OCI-LY7 (cell line): ENCODE data around the gene LINC01488. TPM values are rescaled to one million over a fixed set of nuclear protein-coding genes. Genes with fewer than 3 reads are reported as not detected.

Experiments
- BruUV-seq: library from RNA; stranded (reverse); fragments of 400-500 nt; replicated peaks from 2 replicates; lab custom pipeline; 2021; lab: Mats Ljungman, UMichigan
- CTCF ChIA-PET: fragments of 300-600 bp; sonication (Branson Sonifier 250); formaldehyde crosslinking; loops from one replicate; lab custom pipeline; 2022; ENCODE audit warnings: antibody characterized with exemption; ENCODE audit not compliant: unreplicated experiment; lab: Charles Lee
- POLR2A ChIA-PET: fragments of 300-600 bp; sonication (Branson Sonifier 250); formaldehyde crosslinking; loops from one replicate; lab custom pipeline; 2022; ENCODE audit warnings: antibody characterized with exemption; lab: Charles Lee
- DNase-seq: peaks from one replicate; pipeline ENCODE4 v3.0.0-alpha.2; 2015; ENCODE audit warnings: low spot score
- H2AFZ ChIP-seq: fragments of 200-600 bp; sonication (generic), shearing (Covaris generic); 2 replicates; pipeline ENCODE4 v1.6.1; 2014; ENCODE audit warnings: mild to moderate bottlenecking, antibody characterized with exemption, low read length, moderate library complexity
- H3K27ac ChIP-seq: fragments of 200-600 bp; sonication (generic); 2 replicates; pipeline ENCODE4 v1.5.1; 2014; ENCODE audit warnings: mixed run types, low read depth, mild to moderate bottlenecking, moderate library complexity, low read length, inconsistent platforms; ENCODE audit not compliant: poor library complexity, severe bottlenecking
- H3K36me3 ChIP-seq: fragments of 200-600 bp; sonication (generic); 2 replicates; pipeline ENCODE4 v1.6.1; 2014; ENCODE audit warnings: mild to moderate bottlenecking, antibody characterized with exemption, low read length, moderate library complexity, mixed read lengths; ENCODE audit not compliant: insufficient read depth
- H3K4me1 ChIP-seq: fragments of 200-600 bp; sonication (generic); 2 replicates; pipeline ENCODE4 v1.5.1; 2014; ENCODE audit warnings: mild to moderate bottlenecking, low read length; ENCODE audit not compliant: insufficient read depth, poor library complexity, severe bottlenecking
- H3K4me2 ChIP-seq: fragments of 200-600 bp; sonication (generic); 2 replicates; pipeline ENCODE4 v1.6.1; 2014; ENCODE audit warnings: mild to moderate bottlenecking, low read length
- H3K4me3 ChIP-seq: fragments of 200-600 bp; sonication (generic); 2 replicates; pipeline ENCODE4 v1.5.1; 2014; ENCODE audit warnings: mild to moderate bottlenecking, low read depth, low read length; ENCODE audit not compliant: poor library complexity, severe bottlenecking
- H3K79me2 ChIP-seq: fragments of 200-600 bp; sonication (generic); 2 replicates; pipeline ENCODE4 v1.6.1; 2016; ENCODE audit warnings: low read depth, mild to moderate bottlenecking, low read length, moderate library complexity, mixed read lengths; ENCODE audit not compliant: insufficient read depth
- H3K9me2 ChIP-seq: fragments of 200-600 bp; sonication (generic); 2 replicates; pipeline ENCODE4 v1.6.1; 2016; ENCODE audit warnings: mild to moderate bottlenecking, low read length, mixed read lengths; ENCODE audit not compliant: insufficient read depth
- H3K9me3 ChIP-seq: fragments of 200-600 bp; sonication (generic); 2 replicates; pipeline ENCODE4 v1.6.1; 2014; ENCODE audit warnings: mild to moderate bottlenecking, mixed run types, low read length, mixed read lengths
- H4K20me1 ChIP-seq: fragments of 200-600 bp; sonication (generic); 2 replicates; pipeline ENCODE4 v1.6.1; 2014; ENCODE audit warnings: mild to moderate bottlenecking, antibody characterized with exemption, low read length, moderate library complexity, mixed read lengths; ENCODE audit not compliant: insufficient read depth
- CTCF ChIP-seq: fragments of 200-600 bp; sonication (generic); conservative IDR thresholded peaks from 2 replicates; pipeline ENCODE4 v1.5.1; 2014; ENCODE audit warnings: mild to moderate bottlenecking, antibody characterized with exemption, low read length, moderate library complexity, mixed read lengths
- EZH2phosphoT487 ChIP-seq: fragments of 200-600 bp; sonication (generic); IDR thresholded peaks from 2 replicates; pipeline ENCODE4 v1.6.1; 2018; ENCODE audit warnings: low read depth, borderline replicate concordance, mild to moderate bottlenecking, mixed run types, antibody characterized with exemption, low read length, moderate library complexity, mixed read lengths
- intact Hi-C: fragments of 100-400 bp; cut with micrococcal nuclease; formaldehyde crosslinking; loops from one replicate; pipeline ENCODE4 v1.10.0; 2022; ENCODE audit not compliant: unreplicated experiment
- total RNA-seq, 2 experiments: library from RNA; depleted of rRNA in 1 of 2; stranded (reverse); fragments of >200 nt in 1 of 2; shearing (Covaris generic) in 1 of 2; gene quantifications; 2 replicates each; pipeline ENCODE4 v1.2.3, GENCODE V29; 2014 to 2022

LINC01488 gene
- total RNA-seq, 2 experiments from 2014 or later: not detected

DNA sequence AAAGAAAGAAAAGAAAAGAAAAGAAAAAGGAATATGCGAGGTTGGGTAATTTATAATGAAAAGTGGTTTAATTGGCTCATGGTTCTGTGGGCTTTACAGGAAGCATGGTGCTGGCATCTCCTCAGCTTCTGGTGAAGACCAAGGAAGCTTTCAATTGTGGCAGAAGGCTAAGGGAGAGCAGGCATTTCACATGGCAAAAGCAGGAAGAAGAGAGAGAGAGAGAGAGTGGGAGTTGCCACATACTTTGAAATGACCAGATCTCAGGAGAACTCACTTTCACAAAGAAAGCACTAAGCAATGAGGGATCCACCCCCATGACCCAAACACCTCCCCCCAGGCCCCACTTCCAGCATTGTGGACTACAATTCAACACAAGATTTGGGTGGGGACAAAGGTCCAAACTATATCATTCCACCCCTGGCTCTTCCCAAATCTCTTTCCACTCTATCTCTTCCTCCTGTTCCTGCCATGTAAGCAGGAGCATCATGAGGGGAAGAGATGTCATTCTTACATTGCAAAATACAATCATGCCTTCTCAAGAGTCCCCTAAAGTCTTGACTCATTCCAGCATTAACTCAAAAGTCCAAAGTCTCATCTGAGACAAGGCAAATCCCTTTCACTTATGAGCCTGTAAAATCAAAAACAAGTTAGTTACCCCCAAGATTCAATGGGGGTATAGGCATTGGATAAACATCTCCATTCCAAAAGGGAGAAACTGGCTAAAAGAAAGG lies 38.9 kb downstream of the LINC01488 start:
- DNase-seq: no peak
- Histone ChIP-seq H3K9me2 (no peaks in the 10 kb centered on the region), H3K27ac (no peak overlapping the region), H3K36me3 (no peaks in the 10 kb centered on the region), H3K79me2 (no peaks in the 10 kb centered on the region), H3K9me3 (no peaks in the 10 kb centered on the region), H3K4me2 (no peak overlapping the region), H3K4me1 (no peaks in the 10 kb centered on the region), H3K4me3 (no peak overlapping the region), H4K20me1 (no peaks in the 10 kb centered on the region), H2AFZ (no peak overlapping the region)
- intact Hi-C loops: no loop called here
- ChIA-PET POLR2A (interaction anchor here (0.6 kb wide), 2 partner anchors 239 to 1261 kb away, joined by 3 to 4 read pairs; no protein-coding TSS in a partner anchor), CTCF (no interaction called here)
- BruUV-seq: no TSS peak
- no peak for TF ChIP-seq EZH2phosphoT487
- no peak for TF ChIP-seq CTCF

- H2AFZ ChIP-seq: no peak overlapping the region
- no peak overlapping the region for H3K27ac ChIP-seq
- no peak for DNase-seq
- no peaks in the 10 kb centered on the region for H3K9me3 ChIP-seq
- TF ChIP-seq CTCF: no peak
- TF ChIP-seq EZH2phosphoT487: no peak
- BruUV-seq: no TSS peak
- H3K79me2 ChIP-seq: no peaks in the 10 kb centered on the region
- H3K4me3 ChIP-seq: no peak overlapping the region
- intact Hi-C loops: no loop called here
- H3K4me1 ChIP-seq: no peaks in the 10 kb centered on the region
- H3K36me3 ChIP-seq: no peaks in the 10 kb centered on the region
- H3K4me2 ChIP-seq: no peak overlapping the region
- ChIA-PET POLR2A (no interaction called here), CTCF (no interaction called here)
- H4K20me1 ChIP-seq: no peaks in the 10 kb centered on the region
- no peaks in the 10 kb centered on the region for H3K9me2 ChIP-seq
Measured at GRCh38 chr11:69521457-69521856, 40.0 kb downstream of the LINC01488 start.

GRCh38 chr11:69523453-69523852 lies 42.0 kb downstream of the LINC01488 start:
- no peaks in the 10 kb centered on the region for H3K79me2 ChIP-seq
- intact Hi-C loops: no loop called here
- no peaks in the 10 kb centered on the region for H3K36me3 ChIP-seq
- no TSS peak for BruUV-seq
- no peak for DNase-seq
- no peaks in the 10 kb centered on the region for H3K9me3 ChIP-seq
- H3K4me2 ChIP-seq: no peak overlapping the region
- H3K4me3 ChIP-seq: no peak overlapping the region
- ChIA-PET CTCF (no interaction called here), POLR2A (interaction anchor here (0.6 kb wide), 1 partner anchor 813 kb away, joined by 6 read pairs; no protein-coding TSS in a partner anchor)
- H2AFZ ChIP-seq: no peak overlapping the region
- H3K4me1 ChIP-seq: no peaks in the 10 kb centered on the region
- H3K27ac ChIP-seq: no peak overlapping the region
- no peak for TF ChIP-seq CTCF
- TF ChIP-seq EZH2phosphoT487: no peak
- H4K20me1 ChIP-seq: no peaks in the 10 kb centered on the region
- no peaks in the 10 kb centered on the region for H3K9me2 ChIP-seq
